Ovary (tissue), 9 donors: ENCODE results near the gene TJP1. TPM values are rescaled to one million over a fixed set of nuclear protein-coding genes. Genes with fewer than 3 reads are reported as not detected.
"Not testable (repeated sequence)": the region's sequence is repeated elsewhere in the genome, so short reads cannot be mapped to it uniquely, and the experiment has no call there.

Experiments
- DNase-seq, 5 donors: peaks; one replicate each; pipeline ENCODE4 v3.0.0-alpha.2; 2019 to 2020
- H3K27ac ChIP-seq, 2 donors: fragments of 200-600 bp; one replicate each; pipeline versions ENCODE4 v1.5.1 to v1.8.0; 2019 to 2022
- H3K27me3 ChIP-seq: fragments of 200-600 bp; one replicate; pipeline ENCODE4 v1.8.0; 2022
- H3K36me3 ChIP-seq: fragments of 200-600 bp; sonication (generic); one replicate; pipeline ENCODE4 v1.5.1; 2019
- H3K4me1 ChIP-seq: one replicate; pipeline ENCODE4 v1.8.1; 2013; ENCODE audit warnings: mild to moderate bottlenecking, moderate library complexity; ENCODE audit not compliant: insufficient read depth
- H3K4me3 ChIP-seq: fragments of 200-600 bp; sonication (generic); one replicate; pipeline ENCODE4 v1.5.1; 2017
- H3K9me3 ChIP-seq, 2 donors: fragments of 200-600 bp in 1 of 2; sonication (generic) in 1 of 2; one replicate each; pipeline versions ENCODE4 v1.5.1 to v1.8.1; 2013 to 2019; ENCODE audit warnings: mild to moderate bottlenecking in 1 of 2, moderate library complexity in 1 of 2
- CTCF ChIP-seq, 3 donors: fragments of 450-650 bp in 2 of 3; fragments of 200-600 bp in 1 of 3; IDR thresholded peaks; one replicate each; pipeline versions ENCODE4 v1.5.1 to v1.8.0; 2016 to 2022; ENCODE audit warnings: antibody characterized with exemption in 3 of 3, mild to moderate bottlenecking in 1 of 3
- EP300 ChIP-seq: sonication (generic); formaldehyde crosslinking; IDR thresholded peaks from one replicate; pipeline ENCODE4 v1.6.1; 2017; ENCODE audit warnings: antibody characterized with exemption
- POLR2A ChIP-seq: fragments of 450-650 bp; IDR thresholded peaks from one replicate; pipeline ENCODE4 v1.6.1; 2017; ENCODE audit warnings: antibody characterized with exemption, mild to moderate bottlenecking, moderate library complexity
- WGBS, 3 donors: extraction: QIAGEN DNeasy Blood & Tissue Kit in 1 of 3; methylation state at CpG; one replicate each; pipeline versions ENCODE4 v1.1.5 to v1.1.7; 2013 to 2017; 5-methylcytosine and 5-hydroxymethylcytosine counted together
- intact Hi-C, 4 donors: fragments of 100-400 bp; cut with DNase I; formaldehyde crosslinking; loops; one replicate each; pipeline versions ENCODE4 v1.11.0 to v1.15.1; 2022 to 2023
- polyA plus RNA-seq, 2 donors: library from polyadenylated mRNA; stranded (reverse); fragments of 200-250 nt in 1 of 2; fragments of 350-450 nt in 1 of 2; fragmentation: Illumina TruSeq in 1 of 2; extraction: RNeasy Lipid Tissue Mini Kit (QIAGEN cat#74804) in 1 of 2; gene quantifications; one replicate each; pipeline ENCODE4 v1.2.3, GENCODE V29; 2013 to 2014
- total RNA-seq, 7 donors: library from RNA; depleted of rRNA in 2 of 7; stranded (reverse); fragments of >200 nt in 2 of 7; fragmentation: NEBNext Ultra II Directional in 3 of 7; extraction: Animal tissue kit (Norgen Biotek cat#: 25700) in 3 of 7; gene quantifications; one replicate each; pipeline versions ENCODE4 v1.1.0 to v1.2.4, GENCODE V29; 2016 to 2023
- donor health status: DM: no; HTN: no; CAD: no; lungs with moderate emphysema.
- donor health status: DM: no; HTN: no; CAD: no.
- donor health status: Bipolar disorder and iron deficiency.
- donor health status: DM: yes; HTN: yes; CAD: no.
- donor health status: DM: no; HTN: no; CAD: no.
- donor health status: DM: yes; HTN: yes; CAD: no.

Gene TJP1
- total and polyA plus RNA-seq, 9 donors, result 25.3 to 150 (median 70.1) TPM

DNA sequence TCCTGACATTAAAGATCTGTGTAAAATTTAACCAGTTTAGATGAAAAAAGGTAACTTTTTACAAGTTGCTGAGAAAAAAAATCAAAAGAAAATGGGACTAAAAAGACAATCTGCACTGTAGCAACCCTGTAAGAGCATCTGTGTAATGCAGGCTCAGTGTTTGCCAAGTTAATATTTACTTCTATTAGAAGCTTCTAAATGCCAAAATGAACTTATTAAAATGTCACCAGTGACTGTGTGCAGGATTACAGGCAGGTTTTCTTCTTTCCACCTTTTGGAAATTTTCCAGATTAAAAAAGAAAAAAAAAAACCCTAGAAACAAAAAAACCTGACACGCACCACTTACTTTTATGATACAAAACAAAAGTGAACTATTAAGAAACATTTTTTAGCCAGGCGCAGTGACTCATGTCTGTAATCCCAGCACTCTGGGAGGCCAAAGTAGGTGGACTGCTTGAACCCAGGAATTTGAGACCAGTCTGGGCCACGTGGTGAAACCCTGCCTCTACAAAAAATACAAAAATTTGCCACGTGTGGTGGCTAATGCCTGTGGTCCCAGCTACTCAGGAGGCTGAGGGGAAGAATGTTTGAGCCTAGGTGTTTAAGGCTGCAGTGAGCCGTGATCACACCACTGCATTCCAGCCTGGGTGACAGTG lies 87.2 kb downstream of the TJP1 start:
- 86 to 88% (median 86%) methylated on average over 5 of the region's 5 CpGs for WGBS, 3 donors
- TF ChIP-seq EP300, result no peak
- TF ChIP-seq POLR2A, result no peak
- TF ChIP-seq CTCF (IDR thresholded peaks at IDR 0.05), result no peak
- no peak for DNase-seq
- H3K36me3 ChIP-seq, result no peaks in the 10 kb centered on the region
- H3K4me3 ChIP-seq, result no peak overlapping the region
- no peaks in the 10 kb centered on the region for H3K9me3 ChIP-seq
- H3K4me1 ChIP-seq, result no peaks in the 10 kb centered on the region
- no peaks in the 10 kb centered on the region for H3K27me3 ChIP-seq
- no peak overlapping the region for H3K27ac ChIP-seq
- intact Hi-C loops, result no loop called here

DNA sequence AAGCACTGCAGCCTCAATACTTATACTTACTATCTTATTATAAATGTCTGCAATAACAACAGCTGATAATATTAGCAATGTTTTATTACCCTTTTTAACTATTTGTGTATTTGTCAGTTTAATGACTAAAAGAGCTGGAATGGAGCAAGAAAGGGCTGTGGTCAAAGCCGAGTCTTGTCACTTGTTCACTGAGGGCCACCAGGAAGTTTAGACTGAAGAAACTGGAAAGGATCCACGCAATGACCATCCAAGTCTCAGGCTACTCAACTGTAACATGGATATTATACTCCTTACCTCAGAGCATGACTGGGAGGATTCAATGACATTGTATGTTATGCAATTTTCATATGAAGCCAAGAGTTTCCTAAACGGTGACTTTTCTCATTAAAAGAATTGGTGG lies 90.4 kb downstream of the TJP1 start:
- no peak overlapping the region for H3K27ac ChIP-seq
- H3K27me3 ChIP-seq, result no peaks in the 10 kb centered on the region
- no peaks in the 10 kb centered on the region for H3K4me1 ChIP-seq
- H3K36me3 ChIP-seq, result no peaks in the 10 kb centered on the region
- TF ChIP-seq CTCF (IDR thresholded peaks at IDR 0.05) (no peak), EP300 (no peak), POLR2A (no peak)
- 75 to 80% (median 77%) methylated on average over 3 of the region's 3 CpGs for WGBS, 3 donors
- intact Hi-C loops, result no loop called here
- no peak for DNase-seq
- H3K9me3 ChIP-seq, result no peaks in the 10 kb centered on the region
- no peak overlapping the region for H3K4me3 ChIP-seq

DNA sequence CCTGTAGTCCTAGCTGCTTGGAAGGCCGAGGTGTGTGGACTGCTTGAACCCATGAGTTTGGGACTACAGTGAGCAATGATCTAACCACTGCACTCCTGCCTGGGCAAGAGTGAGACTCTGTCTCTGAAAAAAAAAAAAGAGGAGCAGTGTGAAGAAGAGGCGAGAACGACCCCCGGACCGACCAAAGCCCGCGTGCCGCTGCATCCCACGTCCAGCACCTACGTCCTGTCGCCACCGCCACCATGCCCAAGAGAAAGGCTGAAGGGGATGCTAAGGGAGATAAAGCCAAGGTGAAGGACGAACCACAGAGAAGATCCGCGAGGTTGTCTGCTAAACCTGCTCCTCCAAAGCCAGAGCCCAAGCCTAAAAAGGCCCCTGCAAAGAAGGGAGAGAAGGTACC lies 91.8 kb downstream of the TJP1 start:
- H3K4me1 ChIP-seq, H3K36me3 ChIP-seq, DNase-seq, H3K4me3 ChIP-seq, H3K27me3 ChIP-seq, intact Hi-C loops, H3K9me3 ChIP-seq, H3K27ac ChIP-seq: not testable (repeated sequence)
- 93 to 95% (median 95%) methylated on average over 15 of the region's 15 CpGs for WGBS, 3 donors

- no peak for TF ChIP-seq CTCF (IDR thresholded peaks at IDR 0.05)
- no peak for TF ChIP-seq EP300
- no peak for TF ChIP-seq POLR2A
- H3K36me3 ChIP-seq, result no peaks in the 10 kb centered on the region
- no peak for DNase-seq
- H3K27me3 ChIP-seq, result no peaks in the 10 kb centered on the region
- WGBS, 3 donors, result 68 to 78% (median 71%) methylated on average over 2 of the region's 2 CpGs
- H3K9me3 ChIP-seq, result no peaks in the 10 kb centered on the region
- no peaks in the 10 kb centered on the region for H3K4me1 ChIP-seq
- intact Hi-C loops, result no loop called here
- H3K27ac ChIP-seq, result no peak overlapping the region
- H3K4me3 ChIP-seq, result no peak overlapping the region
Observed at GRCh38 chr15:29728418-29728817, 93.8 kb downstream of the TJP1 start.

GRCh38 chr15:29727871-29728270 lies 94.4 kb downstream of the TJP1 start:
- H3K4me3 ChIP-seq, result no peak overlapping the region
- DNase-seq, result no peak
- TF ChIP-seq CTCF (IDR thresholded peaks at IDR 0.05), result no peak
- no peak for TF ChIP-seq EP300
- no peak for TF ChIP-seq POLR2A
- peaks cover 0 to 3% of the 10 kb centered on the region in 2 donors for H3K9me3 ChIP-seq
- no peaks in the 10 kb centered on the region for H3K4me1 ChIP-seq
- H3K27me3 ChIP-seq, result no peaks in the 10 kb centered on the region
- no peaks in the 10 kb centered on the region for H3K36me3 ChIP-seq
- no peak overlapping the region for H3K27ac ChIP-seq
- intact Hi-C loops, result no loop called here
- WGBS, 3 donors, result 94 to 96% (median 95%) methylated on average over 5 of the region's 5 CpGs
